ENCODE measurements around the gene RTBDN. TPM values are rescaled to one million over a fixed set of nuclear protein-coding genes. Genes with fewer than 3 reads are reported as not detected.

RTBDN gene
- total RNA-seq, 4 donors from 2014 or later: not detected

DNA sequence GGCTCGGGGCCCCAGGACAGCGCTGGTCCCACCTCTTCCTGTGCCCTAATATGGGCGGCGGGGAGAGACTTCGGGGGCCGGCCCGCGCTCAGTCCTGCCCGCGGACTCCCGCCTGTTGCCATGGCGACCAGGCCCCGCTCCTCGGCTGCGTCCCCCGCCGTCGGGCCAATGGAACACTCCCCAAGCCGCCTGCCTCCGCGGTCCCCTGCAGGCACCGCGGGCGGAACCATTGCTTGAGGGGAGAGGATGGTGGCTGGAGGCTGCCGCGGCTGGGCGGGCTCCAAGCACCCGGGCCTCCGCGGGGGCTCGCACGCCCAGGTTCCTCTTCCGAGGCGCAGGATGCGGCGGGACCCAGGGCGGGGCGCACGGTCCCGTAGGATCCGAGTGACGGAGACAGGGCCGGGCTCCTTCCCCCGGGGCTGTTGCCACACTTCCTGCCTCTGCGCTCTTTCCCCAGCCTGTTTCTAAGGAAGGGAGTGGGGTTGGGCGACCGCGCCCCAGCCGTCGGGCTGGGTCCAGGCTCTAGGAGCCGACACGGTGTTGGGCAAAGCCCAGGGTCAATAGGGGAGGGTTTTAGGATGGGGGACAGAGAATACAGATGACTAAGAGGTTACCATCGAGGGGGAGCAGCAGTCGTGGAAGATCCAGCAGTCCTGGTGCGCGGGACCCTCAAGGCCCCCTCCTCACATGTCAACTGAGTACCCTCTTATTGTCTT lies 44.3 kb downstream of the RTBDN start:
- WGBS, 2 donors: 0% methylated on average over 6 to 12 of the region's 56 CpGs
- intact Hi-C loops (cut with DNase I): no loop called here
- peaks cover 54 to 77% (median 63%) of the 10 kb centered on the region in 3 donors for H3K4me1 ChIP-seq

GRCh38 chr19:12789098-12789903 lies 45.1 kb downstream of the RTBDN start:
- intact Hi-C loops (cut with DNase I): no loop called here
- no peak for TF ChIP-seq POLR2A (IDR thresholded peaks at IDR 0.05)
- TF ChIP-seq, protein P1, sequence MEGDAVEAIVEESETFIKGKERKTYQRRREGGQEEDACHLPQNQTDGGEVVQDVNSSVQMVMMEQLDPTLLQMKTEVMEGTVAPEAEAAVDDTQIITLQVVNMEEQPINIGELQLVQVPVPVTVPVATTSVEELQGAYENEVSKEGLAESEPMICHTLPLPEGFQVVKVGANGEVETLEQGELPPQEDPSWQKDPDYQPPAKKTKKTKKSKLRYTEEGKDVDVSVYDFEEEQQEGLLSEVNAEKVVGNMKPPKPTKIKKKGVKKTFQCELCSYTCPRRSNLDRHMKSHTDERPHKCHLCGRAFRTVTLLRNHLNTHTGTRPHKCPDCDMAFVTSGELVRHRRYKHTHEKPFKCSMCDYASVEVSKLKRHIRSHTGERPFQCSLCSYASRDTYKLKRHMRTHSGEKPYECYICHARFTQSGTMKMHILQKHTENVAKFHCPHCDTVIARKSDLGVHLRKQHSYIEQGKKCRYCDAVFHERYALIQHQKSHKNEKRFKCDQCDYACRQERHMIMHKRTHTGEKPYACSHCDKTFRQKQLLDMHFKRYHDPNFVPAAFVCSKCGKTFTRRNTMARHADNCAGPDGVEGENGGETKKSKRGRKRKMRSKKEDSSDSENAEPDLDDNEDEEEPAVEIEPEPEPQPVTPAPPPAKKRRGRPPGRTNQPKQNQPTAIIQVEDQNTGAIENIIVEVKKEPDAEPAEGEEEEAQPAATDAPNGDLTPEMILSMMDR (IDR thresholded peaks at IDR 0.05): no peak
- Histone ChIP-seq H3K9me3 (no peaks in the 10 kb centered on the region), H3K36me3 (peaks cover 0 to 11% (median 0%) of the 10 kb centered on the region in 3 donors), H3K27ac (peak overlapping the region; percentile 99), H3K4me3 (peak overlapping the region; percentile 79 to 89 (median 88)), H3K4me1 (peaks cover 54 to 77% (median 64%) of the 10 kb centered on the region in 3 donors), H3K27me3 (no peaks in the 10 kb centered on the region)
- WGBS, 2 donors: 0 to 6% methylated on average over 5 of the region's 46 CpGs
- DNase-seq: no peak

More for the DNA sequence above, 44.3 kb downstream of the RTBDN start:
- Histone ChIP-seq H3K27me3 (no peaks in the 10 kb centered on the region), H3K4me3 (peak overlapping the region; percentile 79 to 89 (median 88)), H3K27ac (peak overlapping the region; percentile 99), H3K9me3 (no peaks in the 10 kb centered on the region), H3K36me3 (peaks cover 0 to 11% (median 0%) of the 10 kb centered on the region in 3 donors)
- DNase-seq: peak; percentile 80
- TF ChIP-seq, protein P1 (IDR thresholded peaks at IDR 0.05): no peak
- TF ChIP-seq POLR2A (IDR thresholded peaks at IDR 0.05): peak in 3 of 4 donors; percentile 20 to 95 (median 94)

GRCh38 chr19:12788682-12789097 lies 45.7 kb downstream of the RTBDN start:
- Histone ChIP-seq H3K4me3 (peak overlapping the region; percentile 79 to 89 (median 88)), H3K9me3 (no peaks in the 10 kb centered on the region), H3K27me3 (no peaks in the 10 kb centered on the region), H3K4me1 (peaks cover 56 to 77% (median 70%) of the 10 kb centered on the region in 3 donors), H3K36me3 (peaks cover 0 to 11% (median 0%) of the 10 kb centered on the region in 3 donors), H3K27ac (peak overlapping the region; percentile 99)
- intact Hi-C loops (cut with DNase I): no loop called here
- DNase-seq: no peak
- 0 to 2% methylated on average over 2 to 6 of the region's 12 CpGs for WGBS, 2 donors
- TF ChIP-seq, protein P1 (IDR thresholded peaks at IDR 0.05): no peak
- peak in 1 of 4 donors; percentile 12 for TF ChIP-seq POLR2A (IDR thresholded peaks at IDR 0.05)

DNA sequence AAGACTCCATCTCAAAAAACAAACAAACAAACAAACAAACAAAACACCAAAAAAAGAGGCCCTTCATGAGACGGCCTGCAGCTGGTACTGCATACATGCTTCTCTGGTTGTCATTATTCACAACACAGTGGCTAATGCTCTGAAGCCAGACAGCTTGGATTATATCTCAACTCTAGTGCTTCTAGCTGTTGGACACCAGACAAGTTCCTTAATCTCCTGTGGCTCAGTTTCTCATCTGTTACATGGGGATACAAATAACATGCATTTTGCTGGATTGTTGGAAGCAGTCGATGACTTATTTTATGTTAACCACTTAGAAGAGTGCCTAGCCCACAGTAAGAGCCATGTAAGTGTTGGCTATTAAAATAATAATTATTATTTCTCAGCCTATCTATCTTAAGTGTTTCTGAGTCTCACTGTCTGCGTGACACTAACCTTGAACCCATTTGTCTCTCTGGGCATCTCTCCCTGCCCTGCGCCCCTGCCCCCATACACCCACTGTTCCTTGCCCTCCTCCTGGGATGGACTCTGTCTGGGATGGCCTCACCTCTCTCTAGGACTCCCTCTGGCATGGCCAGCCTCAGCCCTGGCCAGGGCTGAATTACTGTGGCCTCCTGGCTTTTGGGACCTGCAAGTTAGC lies 46.2 kb downstream of the RTBDN start:
- intact Hi-C loops (cut with DNase I): no loop called here
- DNase-seq: no peak
- TF ChIP-seq, protein P1 (IDR thresholded peaks at IDR 0.05): no peak
- TF ChIP-seq POLR2A (IDR thresholded peaks at IDR 0.05): no peak
- peak overlapping the region; percentile 99 for H3K27ac ChIP-seq
- H3K4me1 ChIP-seq: peaks cover 62 to 79% (median 75%) of the 10 kb centered on the region in 3 donors
- H3K9me3 ChIP-seq: no peaks in the 10 kb centered on the region
- WGBS, 2 donors: 27% methylated on average over 4 of the region's 4 CpGs
- peaks cover 0 to 11% (median 0%) of the 10 kb centered on the region in 3 donors for H3K36me3 ChIP-seq
- no peaks in the 10 kb centered on the region for H3K27me3 ChIP-seq
- H3K4me3 ChIP-seq: peak overlapping the region; percentile 79 to 89 (median 88)

All from esophagus squamous epithelium (tissue), 5 donors.